ENCODE measurements around the gene TCN1. TPM values are rescaled to one million over a fixed set of nuclear protein-coding genes. Genes with fewer than 3 reads are reported as not detected.
"Not testable (repeated sequence)": the region's sequence is repeated elsewhere in the genome, so short reads cannot be mapped to it uniquely, and the experiment has no call there.

Gene TCN1, protein sequence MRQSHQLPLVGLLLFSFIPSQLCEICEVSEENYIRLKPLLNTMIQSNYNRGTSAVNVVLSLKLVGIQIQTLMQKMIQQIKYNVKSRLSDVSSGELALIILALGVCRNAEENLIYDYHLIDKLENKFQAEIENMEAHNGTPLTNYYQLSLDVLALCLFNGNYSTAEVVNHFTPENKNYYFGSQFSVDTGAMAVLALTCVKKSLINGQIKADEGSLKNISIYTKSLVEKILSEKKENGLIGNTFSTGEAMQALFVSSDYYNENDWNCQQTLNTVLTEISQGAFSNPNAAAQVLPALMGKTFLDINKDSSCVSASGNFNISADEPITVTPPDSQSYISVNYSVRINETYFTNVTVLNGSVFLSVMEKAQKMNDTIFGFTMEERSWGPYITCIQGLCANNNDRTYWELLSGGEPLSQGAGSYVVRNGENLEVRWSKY
- total RNA-seq (2014; rRNA removed; shearing (Covaris generic)): not detected in 2 replicates

- DNase-seq (ENCODE audit: low read depth): no peak
These were observed at the start of gene TCN1 for GRCh38 chr11:59866397-59866796. Gene TCN1 (minus strand): TSS chr11:59866487. CDS start chr11:59866470, 17 bp downstream.

DNA sequence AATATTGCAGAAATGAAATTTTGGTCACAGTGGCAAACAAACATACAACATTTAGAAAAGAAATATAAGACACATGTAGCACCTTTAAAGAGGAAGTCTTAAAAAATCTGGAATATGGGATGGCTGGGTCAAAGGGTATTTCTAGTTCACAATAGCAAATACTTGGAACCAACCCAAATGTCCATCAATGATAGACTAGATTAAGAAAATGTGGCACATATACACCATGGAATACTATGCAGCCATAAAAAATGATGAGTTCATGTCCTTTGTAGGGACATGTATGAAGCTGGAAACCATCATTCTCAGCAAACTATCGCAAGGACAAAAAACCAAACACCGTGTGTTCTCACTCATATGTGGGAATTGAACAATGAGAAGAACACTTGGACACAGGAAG lies 37.3 kb upstream of the TCN1 start:
- not testable (repeated sequence) for DNase-seq (ENCODE audit: low read depth)

DNA sequence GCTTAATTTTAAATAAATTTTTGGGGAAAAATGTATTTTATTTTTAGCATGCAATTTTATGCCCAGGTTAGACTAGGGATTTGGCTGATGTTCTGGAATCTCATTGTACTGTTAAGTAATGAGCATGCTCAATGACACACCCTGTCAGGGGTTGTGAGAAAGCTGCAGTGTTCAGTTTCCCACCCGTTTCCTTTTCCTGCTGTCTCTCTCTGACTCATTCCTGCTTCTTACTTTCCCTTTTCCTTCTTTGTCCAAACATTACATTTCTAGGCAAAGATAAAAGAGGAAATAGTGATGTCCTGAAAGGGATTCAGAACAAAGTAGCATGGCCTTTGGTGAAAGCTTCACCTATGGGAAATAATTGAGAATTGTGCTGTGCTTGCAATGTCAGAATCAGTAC lies 35.0 kb upstream of the TCN1 start:
- peak; percentile 88 for DNase-seq (ENCODE audit: low read depth)

DNA sequence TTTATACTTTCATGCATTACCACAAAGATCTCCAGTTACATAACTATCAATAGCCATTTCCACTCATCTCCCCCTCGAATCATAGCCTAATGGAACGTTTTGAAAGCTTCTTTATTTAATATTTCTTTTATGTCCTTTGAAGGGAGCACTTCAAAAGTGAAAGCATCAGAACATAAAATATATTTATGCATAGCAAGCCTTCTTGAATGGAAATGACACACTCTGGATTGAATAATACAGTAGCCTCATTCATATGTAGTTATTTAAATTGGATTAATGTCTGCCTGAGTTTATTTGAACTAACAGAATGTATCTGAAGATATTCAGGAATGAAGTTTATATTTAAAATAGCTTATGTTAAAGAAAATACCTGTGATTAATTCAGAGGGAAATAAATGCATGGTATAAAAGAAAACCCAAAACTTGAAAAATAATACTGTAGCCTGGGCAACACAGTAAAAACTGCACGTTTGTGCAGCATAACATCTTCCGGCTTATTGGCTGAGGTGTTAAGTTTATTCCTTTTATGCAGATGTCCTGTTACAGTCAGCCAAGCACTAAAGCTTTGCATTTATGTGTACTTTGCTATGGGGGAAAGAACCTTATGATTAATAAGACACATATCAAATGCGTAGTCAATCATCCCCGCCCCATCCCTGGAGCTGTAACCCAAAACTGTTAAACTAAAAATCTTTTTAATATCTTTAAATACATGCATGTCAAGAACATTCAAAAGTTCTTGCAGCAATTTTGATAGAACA lies 34.3 kb upstream of the TCN1 start:
- DNase-seq (ENCODE audit: low read depth): no peak

DNA sequence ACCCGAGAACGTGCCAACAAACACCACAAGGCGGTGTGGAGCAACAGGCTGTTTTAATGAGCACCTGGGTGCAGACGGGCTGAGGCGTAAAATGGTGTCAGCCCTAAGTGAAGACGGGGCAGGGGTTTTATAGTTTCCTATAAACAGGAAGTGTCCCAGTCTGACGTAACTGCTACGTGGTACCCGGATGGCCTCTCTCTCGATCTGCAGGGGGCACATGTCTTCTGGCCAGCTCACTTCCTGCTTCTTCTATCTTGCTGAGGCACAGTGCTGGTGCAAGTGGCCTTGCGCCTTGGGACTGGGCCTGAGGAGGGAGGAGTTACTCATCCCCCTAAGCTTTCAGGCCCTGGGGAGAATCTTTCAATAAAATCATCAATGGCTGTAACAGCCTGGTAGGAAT lies 33.2 kb upstream of the TCN1 start:
- peak; percentile 66 for DNase-seq (ENCODE audit: low read depth)

GRCh38 chr11:59898650-59899049 lies 32.4 kb upstream of the TCN1 start:
- peak; percentile 65 for DNase-seq (ENCODE audit: low read depth)

GRCh38 chr11:59898046-59898445 lies 31.8 kb upstream of the TCN1 start:
- DNase-seq (ENCODE audit: low read depth): no peak

- no peak for DNase-seq (ENCODE audit: low read depth)
These were observed 28.3 kb upstream of the TCN1 start for GRCh38 chr11:59894616-59895015.

DNA sequence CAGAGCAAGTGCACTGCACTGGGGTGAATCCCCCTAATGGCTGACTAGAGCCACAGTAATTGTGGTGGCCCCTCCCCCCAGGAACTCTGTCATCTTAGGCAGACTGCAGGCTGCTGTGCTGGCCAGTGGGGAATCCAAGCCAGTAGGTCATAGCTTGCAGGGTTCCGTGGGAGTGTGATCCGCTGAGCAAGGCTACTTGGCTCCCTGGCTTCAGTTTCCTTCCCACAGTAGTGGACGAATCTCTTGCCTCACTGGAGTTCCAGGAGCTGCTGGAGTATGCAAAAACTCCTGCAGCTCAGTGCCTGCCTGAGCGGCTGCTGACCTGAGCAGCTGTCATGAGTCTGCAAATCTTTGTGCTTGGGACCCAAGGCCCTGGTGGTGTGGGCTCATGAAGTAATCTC lies 25.5 kb upstream of the TCN1 start:
- peak; percentile 11 for DNase-seq (ENCODE audit: low read depth)

DNA sequence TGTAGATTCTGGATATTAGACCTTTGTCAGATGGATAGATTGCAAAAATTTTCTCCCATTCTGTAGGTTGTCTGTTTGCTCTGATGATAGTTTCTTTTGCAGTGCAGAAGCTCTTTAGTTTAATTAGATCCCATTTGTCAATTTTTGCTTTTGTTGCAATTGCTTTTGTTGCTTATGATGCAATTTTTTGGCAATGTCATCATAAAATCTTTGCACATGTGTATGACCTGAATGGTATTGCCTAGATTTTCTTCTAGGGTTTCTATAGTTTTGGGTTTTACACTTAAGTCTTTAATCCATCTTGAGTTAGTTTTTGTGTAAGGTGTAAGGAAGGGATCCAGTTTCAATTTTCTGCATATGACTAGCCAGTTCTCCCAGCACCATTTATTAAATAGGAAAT lies 20.9 kb upstream of the TCN1 start:
- DNase-seq (ENCODE audit: low read depth): not testable (repeated sequence)

DNA sequence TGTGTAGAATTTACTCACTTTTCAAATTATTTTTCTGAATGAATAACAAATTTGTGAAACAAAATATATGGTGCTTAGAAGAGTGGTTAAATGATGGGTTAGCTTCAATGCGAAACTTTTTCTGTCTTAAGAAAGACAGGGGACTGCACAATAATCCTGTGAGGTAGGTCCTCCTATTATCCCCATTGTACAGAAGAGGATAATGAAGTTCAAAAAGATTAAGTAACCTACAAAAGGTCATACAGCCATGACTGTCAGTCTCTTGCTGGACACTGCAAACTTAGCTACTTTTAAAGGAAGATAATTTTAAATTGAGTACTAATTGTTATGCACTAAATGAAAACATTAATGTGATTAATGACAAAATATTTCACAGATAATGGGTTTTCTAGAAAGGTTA lies 17.3 kb upstream of the TCN1 start:
- DNase-seq (ENCODE audit: low read depth): no peak

GRCh38 chr11:59879567-59879966 lies 13.3 kb upstream of the TCN1 start:
- DNase-seq (ENCODE audit: low read depth): no peak

- peak; percentile 5 for DNase-seq (ENCODE audit: low read depth)
These were observed 12.3 kb upstream of the TCN1 start, which contains the start of gene OOSP3 for GRCh38 chr11:59878575-59878974. Gene OOSP3 (plus strand): TSS chr11:59878782. CDS start chr11:59878809, 27 bp downstream.

DNA sequence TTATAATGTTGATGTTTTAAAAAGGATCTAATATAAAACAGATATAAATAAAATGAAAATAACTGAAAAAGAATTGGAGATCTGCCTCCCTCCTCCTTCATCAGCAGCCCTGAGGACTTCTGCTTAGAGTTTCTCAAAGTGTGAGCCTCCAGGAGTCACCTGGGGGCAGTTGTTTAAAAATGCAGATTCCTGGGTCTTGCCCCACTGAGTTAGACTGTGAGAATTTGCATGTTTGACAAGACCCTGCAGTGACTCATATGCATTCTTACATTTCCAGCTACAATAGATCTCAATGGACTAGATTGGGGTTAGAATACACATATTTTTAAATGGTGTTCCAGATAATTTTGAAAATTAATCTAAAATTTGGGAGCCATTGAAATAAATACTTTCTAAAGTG lies 11.5 kb upstream of the TCN1 start:
- no peak for DNase-seq (ENCODE audit: low read depth)

- no peak for DNase-seq (ENCODE audit: low read depth)
These were observed 11.0 kb upstream of the TCN1 start for GRCh38 chr11:59877325-59877724.

DNA sequence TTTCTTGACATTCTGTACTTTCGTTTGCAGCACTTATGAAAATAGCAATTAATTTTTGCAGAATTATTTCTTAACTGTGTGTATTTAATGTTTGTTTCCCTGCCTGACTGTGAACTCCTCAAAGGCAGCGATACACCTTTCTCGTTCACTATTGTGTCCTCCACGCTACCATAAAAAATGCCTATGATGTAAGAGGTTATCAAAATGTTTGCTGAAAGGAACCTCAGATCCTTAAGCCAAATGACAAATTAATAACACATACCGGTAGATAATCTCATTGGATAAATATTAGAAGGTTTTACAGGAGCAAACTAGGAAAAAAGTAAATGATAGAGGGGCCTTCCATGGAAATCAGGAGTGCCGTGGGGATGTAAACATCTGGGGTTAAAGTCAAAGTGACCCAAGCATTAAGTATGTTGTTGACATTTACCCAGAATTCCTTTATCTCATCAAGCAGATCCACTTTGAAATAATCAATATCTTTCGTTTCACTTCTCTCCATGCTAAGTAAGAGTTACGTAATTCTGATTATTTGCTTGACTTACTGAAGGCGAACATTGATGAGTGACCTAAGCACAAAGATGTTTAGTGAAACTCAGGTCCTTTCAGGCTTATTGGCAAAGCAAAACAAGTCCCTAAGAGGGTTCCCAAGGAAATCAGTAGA lies 9.7 kb upstream of the TCN1 start:
- DNase-seq (ENCODE audit: low read depth): no peak

GRCh38 chr11:59872076-59872475 lies 5.8 kb upstream of the TCN1 start:
- no peak for DNase-seq (ENCODE audit: low read depth)

DNA sequence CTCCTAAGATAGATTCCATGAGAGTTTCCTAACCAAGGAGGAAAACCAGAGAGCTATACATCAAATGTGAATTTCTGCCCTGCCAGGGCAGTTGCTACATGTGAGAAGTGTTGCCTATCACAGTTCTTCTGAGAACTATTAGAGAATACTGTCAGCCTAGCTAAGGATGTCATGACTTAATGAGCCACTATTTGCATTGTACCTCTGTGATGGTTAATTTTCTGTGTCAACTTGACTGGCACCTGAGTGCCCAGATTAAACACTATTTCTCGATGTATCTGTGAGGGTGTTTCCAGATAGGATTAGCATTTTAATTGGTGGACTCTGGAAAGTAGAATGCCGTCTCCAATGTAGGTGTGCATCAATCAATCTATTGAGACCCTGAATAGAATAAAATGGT lies 1.7 kb upstream of the TCN1 start:
- DNase-seq (ENCODE audit: low read depth): no peak

DNA sequence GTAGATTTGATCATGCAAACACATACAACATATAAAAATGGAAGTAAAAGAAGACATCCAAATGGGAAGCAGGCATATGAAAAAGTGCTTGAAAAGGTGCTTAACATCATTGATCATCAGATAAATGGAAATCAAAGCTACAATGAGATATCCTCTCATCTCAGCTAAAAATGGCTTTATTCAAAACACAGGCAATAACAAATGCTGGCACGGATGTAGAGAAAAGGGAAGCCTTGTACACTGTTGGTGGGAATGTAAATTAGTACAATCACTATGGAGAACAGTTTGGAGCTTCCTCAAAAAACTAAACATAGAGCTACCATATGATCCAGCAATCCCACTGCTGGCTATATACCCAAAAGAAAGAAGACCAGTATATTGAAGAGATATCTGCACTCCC lies 549 bp upstream of the TCN1 start:
- DNase-seq (ENCODE audit: low read depth): no peak

GRCh38 chr11:59865031-59865430 lies 1.3 kb downstream of the TCN1 start:
- peak; percentile 15 for DNase-seq (ENCODE audit: low read depth)

GRCh38 chr11:59862252-59862651 lies 4.0 kb downstream of the TCN1 start:
- DNase-seq (ENCODE audit: low read depth): no peak

DNA sequence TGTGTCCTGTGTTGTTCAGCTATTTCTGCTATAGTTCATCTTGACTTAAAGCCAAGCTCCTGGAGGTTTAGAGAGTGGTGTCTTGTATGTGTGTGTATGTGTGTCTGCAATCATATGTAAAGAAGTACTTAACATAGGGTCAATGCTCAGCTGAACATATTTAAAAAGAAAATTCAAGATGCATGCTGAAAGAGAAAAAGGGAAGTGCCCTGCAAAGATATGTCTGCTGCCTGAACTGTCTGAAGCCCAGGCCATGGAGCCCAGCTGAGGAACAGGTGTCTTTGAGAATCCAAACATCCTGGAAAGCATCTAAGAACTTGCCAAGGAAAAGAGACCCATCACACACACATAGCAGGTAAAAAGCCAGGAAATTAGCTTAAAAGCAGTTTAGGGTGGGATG lies 6.6 kb downstream of the TCN1 start:
- no peak for DNase-seq (ENCODE audit: low read depth)
